PC-3 (cell line): ENCODE measurements around the gene CFAP54. TPM values are rescaled to one million over a fixed set of nuclear protein-coding genes. Genes with fewer than 3 reads are reported as not detected.
A peak's percentile ranks its signal among the peaks of the same experiment; 100 is the strongest.

Experiments used
- ATAC-seq: fragments of 200-7000 bp; cut with Tn5 transposase; 2 replicates; pipeline ENCODE4 v1.9.1; 2020; ENCODE audit warnings: mild to moderate bottlenecking, moderate library complexity
- BruUV-seq: library from RNA; stranded (reverse); fragments of 400-500 nt; replicated peaks from 2 replicates; lab custom pipeline; 2021; lab: Mats Ljungman, UMichigan
- CTCF ChIA-PET: fragments of 300-600 bp; sonication (Branson Sonifier 250); formaldehyde crosslinking; loops from one replicate; lab custom pipeline; 2022; ENCODE audit warnings: antibody characterized with exemption; lab: Charles Lee
- POLR2A ChIA-PET: fragments of 300-600 bp; sonication (Branson Sonifier 250); formaldehyde crosslinking; loops from one replicate; lab custom pipeline; 2022; ENCODE audit warnings: antibody characterized with exemption; ENCODE audit not compliant: unreplicated experiment; lab: Charles Lee
- DNase-seq: peaks from one replicate; pipeline ENCODE4 v3.0.0-alpha.2; 2015
- H2AFZ ChIP-seq: fragments of 300-600 bp; sonication (generic); 2 replicates; pipeline ENCODE4 v1.6.0; 2016; ENCODE audit warnings: antibody characterized with exemption, low read length
- H3F3A ChIP-seq: fragments of 300-600 bp; sonication (generic); one replicate; pipeline ENCODE4 v1.6.0; 2017; ENCODE audit warnings: antibody characterized with exemption, low read length, control low read depth, mild to moderate bottlenecking; ENCODE audit not compliant: unreplicated experiment
- H3K27ac ChIP-seq: fragments of 300-600 bp; sonication (generic); 2 replicates; pipeline ENCODE4 v1.5.1; 2016; ENCODE audit warnings: mild to moderate bottlenecking, low read length
- H3K27me3 ChIP-seq: fragments of 300-600 bp; sonication (generic); 2 replicates; pipeline ENCODE4 v1.6.1; 2016; ENCODE audit warnings: low read length, mixed read lengths
- H3K36me3 ChIP-seq: fragments of 300-600 bp; sonication (generic); 2 replicates; pipeline ENCODE4 v1.6.1; 2016; ENCODE audit warnings: low read depth, mixed run types, low read length, mixed read lengths
- H3K4me1 ChIP-seq: fragments of 300-600 bp; sonication (generic); 2 replicates; pipeline ENCODE4 v1.5.1; 2016; ENCODE audit warnings: low read length; ENCODE audit not compliant: insufficient read depth
- H3K4me2 ChIP-seq: fragments of 300-600 bp; sonication (generic); 2 replicates; pipeline ENCODE4 v1.6.0; 2016; ENCODE audit warnings: low read length
- H3K4me3 ChIP-seq: fragments of 300-600 bp; sonication (generic); 2 replicates; pipeline ENCODE4 v1.5.1; 2016; ENCODE audit warnings: mild to moderate bottlenecking, low read length, mixed read lengths
- H3K79me2 ChIP-seq: fragments of 300-600 bp; sonication (generic); 2 replicates; pipeline ENCODE4 v1.6.1; 2017; ENCODE audit warnings: low read length, mixed read lengths
- H3K9ac ChIP-seq: fragments of 300-600 bp; sonication (generic); 2 replicates; pipeline ENCODE4 v1.6.0; 2016; ENCODE audit warnings: mild to moderate bottlenecking, low read length
- H3K9me2 ChIP-seq: fragments of 300-600 bp; sonication (generic); replicated peaks from 2 replicates; pipeline ENCODE4 v1.6.1; 2016; ENCODE audit warnings: mixed run types, low read length, mixed read lengths
- H3K9me3 ChIP-seq: fragments of 300-600 bp; sonication (generic); 2 replicates; pipeline ENCODE4 v1.6.1; 2016; ENCODE audit warnings: low read length, mixed read lengths
- H4K20me1 ChIP-seq: fragments of 300-600 bp; sonication (generic); 2 replicates; pipeline ENCODE4 v1.6.1; 2016; ENCODE audit warnings: low read length, mixed read lengths
- EZH2 ChIP-seq: fragments of 300-600 bp; sonication (generic); IDR thresholded peaks from one replicate; pipeline ENCODE4 v1.6.1; 2017; ENCODE audit warnings: antibody characterized with exemption, mild to moderate bottlenecking, low read length; ENCODE audit not compliant: unreplicated experiment
- EZH2phosphoT487 ChIP-seq: fragments of 300-600 bp; sonication (generic); IDR thresholded peaks from 2 replicates; pipeline ENCODE4 v1.6.1; 2018; ENCODE audit warnings: mild to moderate bottlenecking, antibody characterized with exemption, low read length, borderline replicate concordance
- intact Hi-C: fragments of 100-400 bp; cut with micrococcal nuclease; formaldehyde crosslinking; loops from 2 replicates; pipeline ENCODE4 v1.9.0; 2023
- total RNA-seq: library from RNA; depleted of rRNA; stranded (reverse); fragments of >200 nt; gene quantifications from 2 replicates; pipeline ENCODE4 v1.2.3, GENCODE V29; 2014
- TF ChIP-seq, protein P1 (sequence below): fragments of 300-600 bp; sonication (generic); conservative IDR thresholded peaks from 2 replicates; pipeline ENCODE4 v1.5.1; 2017; ENCODE audit warnings: antibody characterized with exemption, low read depth, mild to moderate bottlenecking, low read length

CFAP54 gene
- total RNA-seq, 1 experiment from 2014 or later, result 0.77 TPM

GRCh38 chr12:96774496-96775256 is 285.3 kb downstream of the CFAP54 start:
- H3K4me2 ChIP-seq, result peak overlapping the region; percentile 10
- no peaks in the 10 kb centered on the region for H3K79me2 ChIP-seq
- H3F3A ChIP-seq, result peaks cover 11% of the 10 kb centered on the region
- no peaks in the 10 kb centered on the region for H3K36me3 ChIP-seq
- peak overlapping the region; percentile 16; the same call in 1 of the 2 replicates for H3K9ac ChIP-seq
- peaks cover 43% of the 10 kb centered on the region for H3K4me1 ChIP-seq
- no TSS peak for BruUV-seq
- H2AFZ ChIP-seq, result no peak overlapping the region
- TF ChIP-seq EZH2phosphoT487, result no peak
- TF ChIP-seq, protein P1, sequence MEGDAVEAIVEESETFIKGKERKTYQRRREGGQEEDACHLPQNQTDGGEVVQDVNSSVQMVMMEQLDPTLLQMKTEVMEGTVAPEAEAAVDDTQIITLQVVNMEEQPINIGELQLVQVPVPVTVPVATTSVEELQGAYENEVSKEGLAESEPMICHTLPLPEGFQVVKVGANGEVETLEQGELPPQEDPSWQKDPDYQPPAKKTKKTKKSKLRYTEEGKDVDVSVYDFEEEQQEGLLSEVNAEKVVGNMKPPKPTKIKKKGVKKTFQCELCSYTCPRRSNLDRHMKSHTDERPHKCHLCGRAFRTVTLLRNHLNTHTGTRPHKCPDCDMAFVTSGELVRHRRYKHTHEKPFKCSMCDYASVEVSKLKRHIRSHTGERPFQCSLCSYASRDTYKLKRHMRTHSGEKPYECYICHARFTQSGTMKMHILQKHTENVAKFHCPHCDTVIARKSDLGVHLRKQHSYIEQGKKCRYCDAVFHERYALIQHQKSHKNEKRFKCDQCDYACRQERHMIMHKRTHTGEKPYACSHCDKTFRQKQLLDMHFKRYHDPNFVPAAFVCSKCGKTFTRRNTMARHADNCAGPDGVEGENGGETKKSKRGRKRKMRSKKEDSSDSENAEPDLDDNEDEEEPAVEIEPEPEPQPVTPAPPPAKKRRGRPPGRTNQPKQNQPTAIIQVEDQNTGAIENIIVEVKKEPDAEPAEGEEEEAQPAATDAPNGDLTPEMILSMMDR, result no peak
- no peak for TF ChIP-seq EZH2
- ChIA-PET POLR2A (no interaction called here), CTCF (no interaction called here)
- no peaks in the 10 kb centered on the region for H3K27me3 ChIP-seq
- peak; percentile 72 for ATAC-seq
- intact Hi-C loops, result loop anchor here (1.0 to 5.0 kb wide), 5 partner anchors 37 to 192 kb away; partner anchors contain the start of gene NEDD1
- peak; percentile 93 for DNase-seq
- H3K4me3 ChIP-seq, result no peak overlapping the region
- H3K9me2 ChIP-seq, result no peaks in the 10 kb centered on the region
- no peaks in the 10 kb centered on the region for H3K9me3 ChIP-seq
- H3K27ac ChIP-seq, result peak overlapping the region; percentile 73
- H4K20me1 ChIP-seq, result no peaks in the 10 kb centered on the region

DNA sequence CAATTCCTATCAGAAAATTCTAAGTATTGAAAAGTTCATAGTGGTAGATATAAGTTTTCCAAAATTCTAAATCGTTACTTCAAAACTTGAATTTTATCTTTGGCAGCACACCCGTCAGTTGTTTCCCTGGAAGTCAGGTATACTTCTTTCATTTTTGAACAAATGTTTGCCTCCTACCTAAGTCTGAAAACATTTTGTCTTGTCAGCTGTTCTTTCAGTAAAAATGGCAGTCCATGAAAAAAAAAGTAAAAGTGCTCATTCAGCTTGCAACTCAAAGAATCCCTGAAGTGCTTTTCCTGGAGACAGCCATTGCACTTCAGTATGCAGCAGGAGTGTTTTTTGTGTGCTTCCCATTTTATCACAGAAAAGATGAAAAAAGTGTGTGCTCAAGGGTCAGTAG is 287.5 kb downstream of the CFAP54 start:
- no TSS peak for BruUV-seq
- POLR2A ChIA-PET, result no interaction called here
- Histone ChIP-seq H2AFZ (no peak overlapping the region), H3K4me3 (no peak overlapping the region), H3K27me3 (no peaks in the 10 kb centered on the region), H3F3A (peaks cover 11% of the 10 kb centered on the region), H3K9me3 (no peaks in the 10 kb centered on the region), H3K9me2 (no peaks in the 10 kb centered on the region), H3K79me2 (no peaks in the 10 kb centered on the region), H3K36me3 (no peaks in the 10 kb centered on the region), H3K4me2 (no peak overlapping the region), H4K20me1 (no peaks in the 10 kb centered on the region), H3K9ac (no peak overlapping the region), H3K4me1 (peaks cover 31% of the 10 kb centered on the region), H3K27ac (no peak overlapping the region)
- DNase-seq (no peak), ATAC-seq (no peak)
- TF ChIP-seq, protein P1, result no peak
- TF ChIP-seq EZH2phosphoT487, result no peak
- TF ChIP-seq EZH2, result no peak
- intact Hi-C loops, result loop anchor here (5.0 kb wide), 1 partner anchor 195 kb away; no protein-coding TSS in a partner anchor
- CTCF ChIA-PET, result no interaction called here

DNA sequence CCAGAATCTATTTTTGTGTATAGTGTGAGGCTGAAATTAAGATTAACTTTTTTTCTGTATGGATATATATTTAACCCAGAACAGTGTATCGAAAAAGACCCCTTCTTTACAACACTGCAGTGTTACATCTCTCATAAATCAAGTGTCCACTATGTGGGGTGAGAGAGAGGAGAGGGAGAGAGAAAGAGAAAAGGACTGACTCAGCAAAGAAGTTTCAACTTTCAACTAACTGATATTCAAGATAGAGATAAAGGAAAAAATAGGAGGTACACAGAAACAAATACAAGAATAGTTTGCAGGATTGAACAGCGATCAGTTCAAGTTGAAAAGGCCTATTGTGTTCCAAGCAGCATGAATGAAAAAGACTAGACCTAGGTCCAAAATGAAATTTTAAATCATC is 291.0 kb downstream of the CFAP54 start:
- Histone ChIP-seq H2AFZ (no peak overlapping the region), H3K4me2 (no peak overlapping the region), H3K79me2 (no peaks in the 10 kb centered on the region), H3K9me3 (no peaks in the 10 kb centered on the region), H4K20me1 (no peaks in the 10 kb centered on the region), H3K4me1 (peaks cover 22% of the 10 kb centered on the region), H3F3A (peaks cover 6% of the 10 kb centered on the region), H3K36me3 (no peaks in the 10 kb centered on the region), H3K27me3 (no peaks in the 10 kb centered on the region), H3K9me2 (no peaks in the 10 kb centered on the region), H3K27ac (no peak overlapping the region), H3K9ac (no peak overlapping the region), H3K4me3 (no peak overlapping the region)
- CTCF ChIA-PET, result no interaction called here
- no peak for ATAC-seq
- POLR2A ChIA-PET, result no interaction called here
- BruUV-seq, result no TSS peak
- DNase-seq, result no peak
- intact Hi-C loops, result no loop called here
- no peak for TF ChIP-seq EZH2phosphoT487
- TF ChIP-seq, protein P1, result peak; percentile 15; the same call in 1 of the 2 replicates
- no peak for TF ChIP-seq EZH2
